ENCODE data around the gene USP21.
"Not testable (repeated sequence)": the region's sequence is repeated elsewhere in the genome, so short reads cannot be mapped to it uniquely, and the experiment has no call there.

USP21 gene, protein sequence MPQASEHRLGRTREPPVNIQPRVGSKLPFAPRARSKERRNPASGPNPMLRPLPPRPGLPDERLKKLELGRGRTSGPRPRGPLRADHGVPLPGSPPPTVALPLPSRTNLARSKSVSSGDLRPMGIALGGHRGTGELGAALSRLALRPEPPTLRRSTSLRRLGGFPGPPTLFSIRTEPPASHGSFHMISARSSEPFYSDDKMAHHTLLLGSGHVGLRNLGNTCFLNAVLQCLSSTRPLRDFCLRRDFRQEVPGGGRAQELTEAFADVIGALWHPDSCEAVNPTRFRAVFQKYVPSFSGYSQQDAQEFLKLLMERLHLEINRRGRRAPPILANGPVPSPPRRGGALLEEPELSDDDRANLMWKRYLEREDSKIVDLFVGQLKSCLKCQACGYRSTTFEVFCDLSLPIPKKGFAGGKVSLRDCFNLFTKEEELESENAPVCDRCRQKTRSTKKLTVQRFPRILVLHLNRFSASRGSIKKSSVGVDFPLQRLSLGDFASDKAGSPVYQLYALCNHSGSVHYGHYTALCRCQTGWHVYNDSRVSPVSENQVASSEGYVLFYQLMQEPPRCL

DNA sequence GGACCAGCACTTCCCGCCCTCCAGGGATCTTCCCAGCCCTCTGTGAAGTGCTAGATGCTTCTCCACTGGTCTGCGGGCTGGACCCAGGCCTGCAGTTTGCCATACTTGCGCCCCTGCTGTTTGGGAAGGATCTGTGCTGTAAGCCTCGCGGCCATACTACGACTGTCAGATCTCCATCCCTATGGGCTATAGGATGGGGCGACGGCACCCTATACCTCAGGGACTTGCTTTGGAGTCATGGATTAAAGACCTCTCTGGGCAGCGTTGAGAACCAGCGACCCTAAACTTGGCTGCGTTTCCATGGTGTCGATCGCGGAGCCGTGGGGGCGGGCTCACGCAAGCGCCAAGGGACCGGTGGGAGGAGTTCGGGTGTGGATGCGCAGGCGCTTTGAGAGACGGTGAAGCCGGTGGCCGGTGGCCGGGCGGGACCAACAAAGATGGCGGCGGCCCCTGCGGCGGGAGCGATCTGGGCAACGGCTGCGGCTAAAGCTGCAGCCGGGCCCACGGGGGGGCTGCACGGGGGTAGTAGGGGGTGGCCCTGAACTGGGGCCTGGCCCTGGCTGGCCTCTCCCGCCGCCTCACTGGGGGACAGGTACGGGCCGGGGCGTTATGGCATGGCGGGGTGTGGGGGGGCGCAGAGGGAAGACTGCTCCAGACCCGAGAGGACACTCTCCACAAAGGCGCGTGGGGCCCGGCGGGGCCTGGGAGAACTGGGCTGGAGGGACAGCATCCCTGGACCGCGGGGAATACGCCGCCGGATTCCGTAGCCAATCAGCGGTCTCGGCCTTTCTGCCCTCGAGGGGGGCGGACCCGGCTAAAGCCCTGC lies at the start of gene USP21:
TSS of gene USP21 (plus strand) at position 414 of the 826 bp plus-strand sequence. CDS start 1,141 bp downstream, outside the sequence.
- DNase-seq (ENCODE audit: low spot score): peak; percentile 97

DNA sequence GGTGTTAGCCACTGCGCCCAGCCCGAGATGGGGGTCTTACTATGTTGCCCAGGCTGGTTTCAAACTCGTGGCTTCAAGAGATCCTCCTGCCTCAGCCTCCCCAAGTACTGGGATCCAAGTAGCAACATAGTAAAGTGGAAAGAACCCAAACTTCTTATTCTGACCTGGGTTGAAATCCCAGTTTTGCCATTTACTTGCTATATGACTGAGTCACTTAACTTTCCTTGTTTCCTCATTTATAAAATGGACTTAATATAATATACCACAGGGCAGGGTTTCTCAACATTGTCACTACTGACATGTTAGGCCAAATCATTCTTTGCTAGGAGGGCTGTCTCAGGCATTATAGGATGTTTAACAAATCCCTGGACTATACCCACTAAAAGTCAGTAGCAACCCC lies 48.2 kb upstream of the USP21 start:
- no peak for DNase-seq (ENCODE audit: low spot score)

DNA sequence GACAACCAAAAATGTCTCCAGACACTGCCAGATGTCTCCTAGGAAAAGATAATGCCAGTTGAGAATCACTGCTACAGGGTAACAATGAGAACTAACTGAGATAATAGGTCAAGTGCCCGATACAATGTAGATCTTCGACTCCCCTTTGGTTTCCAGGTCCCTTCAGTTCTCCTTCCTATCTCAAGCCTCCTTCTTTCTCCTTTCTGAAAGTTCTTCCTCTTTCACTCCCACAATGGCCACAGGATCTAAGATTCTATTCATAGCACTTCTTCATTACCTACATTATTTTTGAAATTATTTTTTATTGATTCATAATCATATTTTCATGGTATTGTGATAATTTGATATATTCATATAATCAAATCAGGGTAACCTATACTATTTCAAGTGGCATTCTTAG lies 47.8 kb upstream of the USP21 start:
- DNase-seq (ENCODE audit: low spot score): no peak

DNA sequence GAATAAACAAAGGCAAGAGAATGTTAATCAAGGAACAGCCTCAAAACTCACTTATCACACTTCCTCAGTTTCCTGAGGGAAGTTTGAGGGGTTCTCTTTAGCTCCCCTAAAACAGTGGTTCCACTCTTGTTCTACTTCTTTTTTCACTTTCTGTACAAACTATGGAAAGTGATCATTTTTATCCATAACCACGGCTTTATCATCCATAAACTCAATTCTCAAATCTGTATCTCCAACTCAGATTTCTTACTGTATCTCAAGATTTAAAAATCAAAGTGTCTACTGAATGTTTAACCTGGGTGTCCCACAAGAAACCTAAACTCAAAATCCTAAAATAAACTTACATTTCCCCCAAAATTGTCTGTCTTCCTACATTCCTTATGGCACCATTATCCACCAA lies 45.4 kb upstream of the USP21 start:
- no peak for DNase-seq (ENCODE audit: low spot score)

DNA sequence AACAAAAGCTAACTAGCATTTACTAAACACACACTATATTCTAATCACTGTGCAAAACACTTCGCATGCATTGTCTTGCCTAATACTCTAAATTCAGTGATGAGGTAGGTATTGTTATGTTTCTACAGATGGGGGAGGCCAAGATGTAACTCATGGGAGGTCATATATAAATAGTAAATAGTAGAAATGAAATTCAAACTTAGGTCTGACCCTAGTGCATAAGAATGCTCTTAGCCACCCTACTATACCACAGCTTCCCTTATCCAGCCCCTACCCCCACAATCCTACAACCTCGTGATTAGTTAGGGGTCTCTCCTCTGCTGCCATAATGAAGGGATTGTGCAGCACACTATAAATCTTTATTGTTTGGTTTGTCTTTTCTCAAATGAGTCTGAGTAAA lies 44.7 kb upstream of the USP21 start:
- DNase-seq (ENCODE audit: low spot score): no peak

DNA sequence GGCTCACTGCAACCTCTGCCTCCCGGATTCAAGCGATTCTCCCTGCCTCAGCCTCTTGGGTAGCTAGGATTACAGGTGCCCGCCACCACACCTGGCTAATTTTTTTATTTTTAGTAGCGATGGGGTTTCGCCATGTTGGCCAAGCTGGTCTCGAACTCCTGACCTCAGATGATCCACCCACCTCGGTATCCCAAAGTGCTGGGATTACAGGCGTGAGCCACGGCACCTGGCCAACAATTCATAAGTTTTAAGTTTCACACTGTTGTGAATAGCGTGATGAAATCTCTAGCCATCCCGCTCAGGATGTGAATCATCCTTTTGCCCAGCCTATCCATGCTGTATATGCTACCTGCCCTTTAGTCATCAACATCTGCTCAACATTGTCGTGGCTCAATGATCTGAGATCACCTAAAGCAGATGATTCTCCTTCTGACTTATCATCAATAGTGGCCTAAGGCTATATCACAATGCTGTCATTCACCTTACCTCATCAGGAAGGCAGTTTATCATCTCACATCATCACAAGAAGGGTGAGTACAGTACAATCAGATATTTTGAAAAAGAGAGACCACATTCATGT lies 44.1 kb upstream of the USP21 start:
- DNase-seq (ENCODE audit: low spot score): no peak

DNA sequence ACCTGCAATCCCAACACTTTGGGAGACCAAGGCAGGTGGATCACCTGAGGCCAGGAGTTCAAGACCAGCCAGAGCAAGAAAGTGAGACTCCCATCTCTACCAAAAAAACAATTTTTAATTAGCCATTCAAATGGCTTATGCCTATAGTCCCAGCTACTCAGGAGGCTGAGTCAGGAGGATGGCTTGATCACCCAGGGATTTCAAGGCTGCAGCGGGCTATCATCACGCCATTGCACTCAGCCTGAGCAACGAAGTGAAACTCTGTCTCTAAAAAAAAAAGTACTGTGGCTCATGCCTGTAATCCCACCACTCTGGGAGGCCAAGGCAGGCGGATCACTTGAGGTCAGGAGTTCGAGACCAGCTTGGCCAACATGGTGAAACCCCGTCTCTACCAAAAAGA lies 43.3 kb upstream of the USP21 start:
- DNase-seq (ENCODE audit: low spot score): not testable (repeated sequence)

DNA sequence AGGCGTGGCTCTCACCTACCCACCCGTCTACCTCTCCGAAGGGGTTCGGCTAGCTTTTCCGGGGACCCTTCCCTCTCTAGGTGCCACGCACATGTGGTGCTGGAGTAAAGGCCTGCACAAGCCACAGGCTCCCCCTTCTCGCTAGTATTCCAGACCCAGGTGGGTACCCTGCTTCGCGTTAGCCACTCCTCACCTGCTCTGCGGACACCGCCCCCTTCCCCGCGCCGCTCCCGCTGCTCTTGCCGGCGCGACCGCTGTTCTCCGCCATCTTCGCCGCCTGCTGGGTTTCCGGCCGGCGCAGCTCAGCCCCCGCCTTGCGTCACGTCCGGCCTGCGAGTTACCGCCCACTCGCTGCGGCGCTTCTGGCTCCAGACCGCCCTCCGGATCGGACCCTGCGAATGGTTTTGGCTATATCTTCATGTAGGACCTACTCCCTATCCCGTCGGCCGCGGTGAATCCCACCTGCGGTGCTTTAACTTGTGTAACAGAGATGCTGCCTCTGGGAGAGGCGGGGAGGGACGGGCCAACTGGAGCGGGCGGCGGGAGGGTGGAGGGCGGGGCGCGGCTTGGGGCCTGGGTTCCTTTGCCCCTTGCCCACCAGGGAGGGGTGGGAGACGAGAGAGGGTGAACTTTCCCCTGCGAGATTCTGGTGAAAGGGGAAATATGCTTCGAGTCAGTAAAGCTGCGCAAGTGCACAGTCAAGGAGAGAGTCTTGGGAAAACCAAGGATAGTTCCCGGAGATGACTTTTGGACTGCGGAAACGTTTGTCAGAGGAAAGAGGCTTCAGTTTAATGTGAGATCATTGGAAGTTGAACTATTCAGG lies 41.3 kb upstream of the USP21 start, which contains the start of the genes NIT1 and PFDN2:
TSS of gene NIT1 (plus strand) at position 347 of the 823 bp plus-strand sequence. CDS start at position 419, 72 bp downstream.
TSS of gene PFDN2 (minus strand) at position 279 of the 823 bp plus-strand sequence. CDS start at position 268, 11 bp downstream.
- DNase-seq (ENCODE audit: low spot score): peak; percentile 94

DNA sequence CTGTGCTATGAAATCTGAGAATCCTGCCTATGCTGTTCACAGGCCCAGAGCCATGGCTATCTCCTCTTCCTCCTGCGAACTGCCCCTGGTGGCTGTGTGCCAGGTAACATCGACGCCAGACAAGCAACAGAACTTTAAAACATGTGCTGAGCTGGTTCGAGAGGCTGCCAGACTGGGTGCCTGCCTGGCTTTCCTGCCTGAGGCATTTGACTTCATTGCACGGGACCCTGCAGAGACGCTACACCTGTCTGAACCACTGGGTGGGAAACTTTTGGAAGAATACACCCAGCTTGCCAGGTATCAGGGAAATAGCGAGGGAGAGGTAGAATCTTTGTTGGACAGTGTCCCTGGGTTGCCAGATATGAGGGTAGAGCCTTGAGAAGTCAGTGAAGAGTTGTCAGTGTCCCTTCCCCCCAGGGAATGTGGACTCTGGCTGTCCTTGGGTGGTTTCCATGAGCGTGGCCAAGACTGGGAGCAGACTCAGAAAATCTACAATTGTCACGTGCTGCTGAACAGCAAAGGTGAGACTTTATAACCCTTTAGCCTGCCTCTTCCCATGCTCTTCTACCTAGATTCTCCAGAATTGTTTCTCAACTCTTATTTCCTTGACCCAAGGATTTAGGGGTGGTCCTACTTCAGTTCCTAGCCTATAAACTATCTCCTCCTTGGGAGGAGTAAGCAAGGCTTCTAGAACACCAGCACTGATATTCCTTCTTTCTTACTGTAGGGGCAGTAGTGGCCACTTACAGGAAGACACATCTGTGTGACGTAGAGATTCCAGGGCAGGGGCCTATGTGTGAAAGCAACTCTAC lies 40.0 kb upstream of the USP21 start:
- DNase-seq (ENCODE audit: low spot score): peak; percentile 94

DNA sequence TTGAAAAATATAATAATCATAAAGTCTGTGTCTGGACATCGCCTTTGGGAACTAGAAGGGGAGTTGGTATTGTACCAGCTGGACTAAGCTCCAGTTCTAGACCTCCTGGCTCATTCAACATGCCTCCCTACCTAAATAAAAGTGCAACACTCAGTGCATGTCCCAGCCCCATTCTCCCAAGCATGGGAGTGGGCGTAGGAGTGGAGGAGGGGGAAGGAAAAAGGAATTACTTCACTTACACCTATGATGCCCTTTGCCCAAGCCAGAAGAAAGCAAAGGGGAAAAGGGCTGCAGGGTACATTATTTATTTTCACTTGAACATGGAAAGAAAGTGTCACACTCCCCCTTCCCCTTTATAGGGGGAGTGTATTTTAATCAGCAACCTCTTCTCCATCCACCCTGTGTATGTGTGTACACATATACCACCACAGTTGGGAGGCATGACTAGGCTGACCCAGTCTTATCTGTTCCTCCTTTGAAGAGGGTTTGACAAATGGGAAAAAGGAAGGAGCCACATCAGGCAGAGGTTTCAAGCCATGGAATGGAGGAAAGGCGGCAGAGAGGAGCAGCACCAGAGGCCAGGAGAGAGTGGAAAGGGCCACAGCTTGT lies 38.2 kb upstream of the USP21 start:
- no peak for DNase-seq (ENCODE audit: low spot score)

DNA sequence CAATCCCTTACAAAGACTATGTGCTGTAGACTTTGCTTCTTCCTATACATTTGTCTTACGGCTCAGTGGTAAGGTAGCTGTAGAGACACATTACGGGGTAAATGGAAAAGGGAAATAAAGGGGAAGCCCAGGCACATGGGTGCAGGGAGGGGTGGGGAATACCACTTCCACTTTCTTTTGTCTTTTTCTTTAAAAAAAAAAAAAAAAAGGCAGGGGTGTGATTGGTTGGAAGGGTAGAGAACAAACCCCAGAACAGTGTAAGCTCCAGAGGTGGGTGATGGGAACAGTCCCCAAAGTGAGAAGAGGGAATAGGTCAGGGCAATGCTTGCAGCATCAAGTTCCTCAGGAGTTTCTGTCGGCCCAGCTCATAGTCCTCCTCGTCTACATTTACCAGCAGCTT lies 37.5 kb upstream of the USP21 start:
- no peak for DNase-seq (ENCODE audit: low spot score)

DNA sequence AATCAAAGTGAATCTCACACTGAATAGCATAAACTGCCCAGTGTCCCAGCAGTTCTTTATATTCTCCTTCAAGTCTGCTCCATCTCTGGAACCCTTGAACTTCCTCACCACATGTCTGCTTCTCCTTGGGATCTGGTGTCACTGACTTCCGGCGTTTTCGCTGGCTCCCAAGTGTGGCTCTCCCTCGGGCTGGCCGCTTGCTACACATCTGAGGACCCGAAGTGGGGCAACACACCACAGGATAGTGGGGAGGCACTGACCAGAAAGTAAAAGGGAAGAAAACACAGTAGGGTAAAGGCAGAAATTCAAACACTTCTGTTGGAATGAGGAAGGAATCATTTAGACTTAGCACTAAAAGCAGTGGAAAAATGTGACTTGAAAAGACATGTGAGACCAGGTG lies 36.3 kb upstream of the USP21 start:
- DNase-seq (ENCODE audit: low spot score): no peak

DNA sequence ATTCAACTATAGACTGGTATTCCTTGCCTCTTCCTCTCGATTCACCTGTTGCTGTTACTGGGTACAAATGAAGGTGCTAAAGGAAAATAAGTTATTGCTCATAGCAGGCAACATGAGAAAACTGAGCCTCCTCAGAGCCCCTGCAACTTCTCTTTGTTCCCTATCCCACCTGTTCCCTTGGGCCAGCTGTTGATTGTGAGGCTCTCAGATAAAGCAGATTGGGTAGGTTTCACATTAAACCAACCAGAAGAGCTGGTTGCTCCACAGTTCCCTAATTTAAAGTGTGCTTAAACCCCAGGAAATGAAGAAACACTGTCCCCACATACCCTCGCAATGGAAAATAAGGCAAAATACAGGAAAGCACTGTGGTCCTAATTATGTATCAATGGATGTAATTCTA lies 31.7 kb upstream of the USP21 start:
- no peak for DNase-seq (ENCODE audit: low spot score)

DNA sequence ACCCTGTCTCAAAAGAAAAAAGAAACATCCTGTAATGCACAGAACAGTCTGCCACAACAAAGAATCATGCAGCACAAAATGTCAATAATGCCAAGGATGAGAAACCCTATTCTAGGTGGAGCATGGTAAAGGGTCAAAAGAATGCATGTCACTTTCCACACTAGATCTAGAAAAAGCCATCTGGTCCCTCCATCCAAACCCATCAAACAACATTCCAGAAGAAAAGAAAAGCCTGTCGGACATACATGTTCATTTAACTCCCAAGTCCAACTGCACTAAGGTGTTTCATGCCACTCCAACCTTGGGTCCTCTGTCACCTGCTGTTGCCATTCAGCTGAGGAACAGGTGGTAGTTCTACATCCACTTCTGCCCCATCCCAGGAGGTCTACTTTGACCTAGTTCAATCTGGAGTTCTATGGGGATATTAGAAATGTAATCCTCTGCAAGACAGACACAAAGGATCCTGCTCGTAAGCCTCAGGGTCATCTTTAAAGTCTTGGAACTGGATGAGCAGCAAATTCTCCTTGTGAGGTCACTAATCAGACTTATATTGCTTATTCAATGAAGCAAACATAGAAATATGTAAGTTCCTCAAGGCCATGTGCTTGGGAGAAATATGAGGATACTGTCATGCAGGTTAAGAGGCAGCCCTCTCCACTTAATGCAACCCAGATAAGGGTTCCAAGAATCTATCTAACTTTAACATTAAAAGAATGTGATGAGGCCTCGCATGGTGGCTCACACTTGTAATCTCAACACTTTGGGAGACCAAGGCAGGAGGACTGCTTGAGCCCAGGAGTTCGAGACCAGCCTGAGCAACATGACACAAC lies 30.5 kb upstream of the USP21 start:
- DNase-seq (ENCODE audit: low spot score): no peak

DNA sequence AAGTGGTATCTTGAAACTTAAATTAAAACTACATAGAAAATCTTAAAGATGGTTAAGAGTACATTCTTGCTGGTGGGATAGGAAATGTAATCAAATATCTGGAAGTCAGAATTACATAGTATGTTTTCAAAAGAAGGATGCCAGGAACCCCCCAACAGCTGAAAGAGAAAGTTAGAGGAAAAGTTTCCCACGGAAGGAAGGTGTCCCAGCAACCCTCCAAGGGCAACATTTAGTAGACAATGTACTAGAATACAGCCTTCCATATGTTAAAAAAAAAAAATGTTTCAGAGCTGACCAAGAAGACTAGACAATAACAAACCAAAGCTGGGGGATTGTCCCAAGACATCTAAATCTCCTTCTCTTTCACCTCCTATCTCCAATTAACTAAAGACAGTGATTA lies 29.0 kb upstream of the USP21 start:
- DNase-seq (ENCODE audit: low spot score): no peak

DNA sequence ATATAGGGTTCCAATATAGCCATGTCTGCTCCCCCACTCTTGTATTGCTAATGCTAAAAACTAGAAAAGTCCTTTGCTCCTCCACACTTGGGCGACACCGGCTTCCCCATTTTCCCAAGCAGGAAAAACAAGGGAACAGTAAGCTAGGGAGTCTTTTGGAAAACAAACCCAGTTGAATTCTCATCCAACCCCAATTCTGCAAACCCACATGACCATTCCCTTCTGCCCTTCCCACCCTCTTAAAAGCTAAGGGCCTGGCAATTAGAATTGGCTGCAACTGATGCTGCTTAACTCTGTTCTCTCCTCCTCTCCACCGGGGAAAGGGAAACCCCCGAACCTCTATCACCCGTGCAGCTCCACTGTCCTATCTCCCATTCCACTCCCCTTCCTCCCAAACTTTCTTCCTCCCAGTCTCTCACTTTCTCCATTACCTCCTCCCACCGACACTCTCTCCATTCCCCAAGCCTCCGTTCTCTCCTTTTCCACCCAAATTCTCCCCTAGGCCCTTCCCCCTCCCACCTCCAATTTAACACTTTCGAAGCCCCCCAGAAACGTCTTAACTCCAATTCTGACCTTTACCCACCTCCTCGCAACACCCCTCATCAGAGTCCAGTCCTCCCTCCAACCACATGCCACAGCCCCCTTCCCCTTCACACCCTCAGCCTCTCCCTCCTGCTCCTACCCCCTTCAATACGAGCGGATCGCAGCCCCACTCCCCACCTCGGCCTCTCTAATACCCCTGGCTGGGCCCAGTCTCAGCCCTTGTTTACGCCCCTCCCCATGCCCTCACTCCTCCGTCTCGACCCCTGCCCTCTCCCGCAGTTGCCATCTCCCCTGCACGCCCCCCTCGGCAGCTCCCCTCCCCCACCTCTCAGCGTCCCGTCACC lies 27.5 kb upstream of the USP21 start:
- DNase-seq (ENCODE audit: low spot score): peak; percentile 61

DNA sequence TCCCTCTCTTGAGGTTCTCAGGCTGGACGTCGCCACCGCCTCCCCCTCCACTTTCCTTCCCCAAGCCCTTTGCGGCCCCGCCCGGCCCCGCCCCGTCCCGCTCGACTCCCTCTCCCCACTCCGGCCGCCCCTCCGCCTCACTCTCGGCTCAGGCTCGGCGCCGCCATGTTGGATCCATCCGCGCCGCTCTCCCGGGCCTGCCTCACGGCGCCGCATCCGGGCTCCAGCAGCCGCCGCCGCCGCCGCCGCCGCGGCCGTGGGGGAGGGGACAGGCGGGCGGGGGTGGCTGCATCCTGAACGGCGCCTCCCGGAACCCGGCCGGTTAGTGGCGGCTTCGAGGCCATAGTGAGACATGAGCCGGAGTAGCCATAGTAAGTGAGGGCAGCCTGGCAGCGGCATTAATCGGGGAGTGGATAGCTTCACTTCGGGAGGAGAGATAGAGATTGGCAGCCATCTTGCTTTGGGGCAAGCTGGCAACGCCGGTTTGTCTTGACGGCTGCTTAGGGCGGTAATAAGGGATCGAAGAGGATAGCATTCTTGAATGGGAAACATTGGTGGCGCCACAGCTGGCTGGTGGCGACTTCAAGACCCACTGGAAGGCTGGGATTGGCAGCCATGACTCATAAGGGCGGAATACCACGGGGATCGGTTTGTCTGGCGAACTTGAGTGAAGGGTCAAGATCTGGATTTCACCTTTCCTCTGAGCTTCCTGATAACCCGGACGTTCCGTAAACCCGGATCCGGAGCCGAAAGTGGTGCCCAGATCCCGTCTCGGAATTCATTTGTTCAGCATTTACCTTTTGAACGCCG lies 26.7 kb upstream of the USP21 start, which contains the start of gene DEDD:
TSS of gene DEDD (minus strand) at position 258 of the 810 bp plus-strand sequence. CDS start 8,205 bp downstream, outside the sequence.
- peak; percentile 97 for DNase-seq (ENCODE audit: low spot score)

Data from NAMALWA (cell line).